GM19455 (cell line): Measurements from ENCODE around the gene HES7.

ENCODE experiments used
- ATAC-seq: cut with Tn5 transposase; IDR thresholded peaks from one replicate; pipeline ENCODE4 v1.9.1; 2021; ENCODE audit not compliant: unreplicated experiment

The HES7 gene

DNA sequence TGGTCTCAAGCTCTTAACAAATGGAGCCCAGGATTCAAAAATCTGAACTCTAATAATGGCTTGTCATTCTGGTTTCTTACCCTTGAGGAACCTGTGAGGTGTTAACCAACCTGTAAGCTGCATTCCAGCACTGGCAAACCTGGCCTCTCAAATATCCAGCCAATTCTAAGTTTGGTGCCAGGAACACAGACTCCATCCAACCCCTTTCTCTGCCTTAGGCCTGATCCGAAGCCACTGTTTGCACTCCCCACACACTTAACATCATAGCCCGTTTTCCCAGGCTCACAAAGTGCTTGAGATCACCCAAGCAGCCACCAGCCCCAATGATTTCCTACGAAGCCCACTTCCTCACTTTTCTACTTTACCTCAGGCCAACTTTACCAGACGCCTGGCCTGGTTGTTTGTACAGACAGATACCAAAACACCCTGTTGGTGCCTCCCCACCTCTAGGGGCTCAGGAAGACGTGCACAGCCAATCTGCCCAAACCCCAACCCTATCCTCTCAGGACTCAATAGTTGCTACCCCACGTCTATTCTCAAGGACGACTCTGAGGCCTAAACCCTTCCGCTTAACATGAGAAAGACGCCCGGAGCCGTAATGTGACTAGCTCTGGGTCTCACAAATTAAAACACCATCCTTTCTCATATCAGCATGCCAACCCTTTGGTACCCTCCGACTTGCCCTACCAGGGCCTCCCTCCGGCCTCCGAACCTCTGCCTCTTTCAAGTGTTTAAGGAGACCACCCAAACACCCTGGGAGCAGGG lies 31.5 kb upstream of the HES7 start:
- ATAC-seq = no peak

DNA sequence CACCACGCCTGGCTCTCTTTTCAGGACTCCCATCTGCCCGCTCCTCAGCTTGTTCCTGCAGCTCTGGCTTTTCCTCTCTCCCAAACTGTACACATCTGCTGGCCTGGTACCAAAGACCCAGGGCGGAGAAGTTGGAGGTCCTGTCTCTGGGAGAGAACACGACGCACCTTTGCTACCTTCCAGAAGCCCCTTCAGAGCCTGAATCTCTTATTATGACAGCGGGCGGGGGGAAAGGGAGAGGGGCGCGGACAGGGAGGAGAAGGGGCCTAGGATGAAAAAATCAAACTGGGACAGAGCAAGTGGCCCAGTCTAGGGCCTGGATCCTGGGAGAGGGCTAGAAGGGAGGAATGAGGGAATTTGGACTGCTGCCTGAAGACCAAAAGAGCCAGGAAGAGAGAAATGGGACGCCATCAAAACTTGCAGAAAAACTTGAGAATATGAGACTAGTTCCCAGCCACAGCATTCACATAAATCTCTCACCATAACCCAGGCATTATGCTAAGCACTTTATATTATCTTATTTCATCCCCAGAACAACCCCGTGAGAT lies 30.8 kb upstream of the HES7 start:
- no peak for ATAC-seq

DNA sequence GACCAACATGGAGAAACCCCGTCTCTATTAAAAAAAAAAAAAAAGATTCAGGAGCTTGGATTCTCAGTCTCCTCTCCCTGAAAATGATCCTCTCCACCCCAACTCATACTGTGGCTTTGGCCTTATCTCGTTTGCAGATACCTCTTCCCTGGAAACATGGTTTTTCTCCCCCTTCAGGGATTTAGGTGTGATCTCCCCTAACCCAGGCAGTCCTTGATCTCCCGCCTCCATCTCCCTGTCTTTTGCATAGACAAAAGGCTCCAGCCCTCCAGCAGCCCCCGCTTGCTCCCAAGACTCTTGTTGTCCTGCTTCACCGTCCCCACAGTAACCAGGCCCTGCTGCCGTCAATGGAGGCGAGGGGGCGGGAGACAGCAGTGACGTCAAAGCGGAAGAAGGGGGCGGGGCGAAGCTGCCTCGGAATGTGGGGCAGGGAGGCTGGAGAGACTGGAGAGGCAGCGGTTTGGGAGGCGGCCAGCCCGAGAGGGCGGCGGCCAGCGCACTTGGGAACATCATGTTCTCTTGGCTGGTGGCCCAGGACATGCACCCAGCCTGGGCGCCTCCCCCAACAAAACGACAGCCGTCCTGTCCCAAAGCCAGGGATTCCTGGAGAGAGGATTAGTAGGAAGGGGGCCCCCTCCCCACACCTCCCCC lies 30.2 kb upstream of the HES7 start:
- no peak for ATAC-seq

- ATAC-seq = no peak
Measured at GRCh38 chr17:8153525-8153956, 29.6 kb upstream of the HES7 start.

GRCh38 chr17:8153031-8153451 lies 29.1 kb upstream of the HES7 start:
- ATAC-seq = no peak

GRCh38 chr17:8152112-8152775 lies 28.3 kb upstream of the HES7 start, which contains the start of gene PER1:
TSS of gene PER1 (minus strand) at chr17:8152404. CDS start at chr17:8150706, 1,698 bp downstream.
- no peak for ATAC-seq

DNA sequence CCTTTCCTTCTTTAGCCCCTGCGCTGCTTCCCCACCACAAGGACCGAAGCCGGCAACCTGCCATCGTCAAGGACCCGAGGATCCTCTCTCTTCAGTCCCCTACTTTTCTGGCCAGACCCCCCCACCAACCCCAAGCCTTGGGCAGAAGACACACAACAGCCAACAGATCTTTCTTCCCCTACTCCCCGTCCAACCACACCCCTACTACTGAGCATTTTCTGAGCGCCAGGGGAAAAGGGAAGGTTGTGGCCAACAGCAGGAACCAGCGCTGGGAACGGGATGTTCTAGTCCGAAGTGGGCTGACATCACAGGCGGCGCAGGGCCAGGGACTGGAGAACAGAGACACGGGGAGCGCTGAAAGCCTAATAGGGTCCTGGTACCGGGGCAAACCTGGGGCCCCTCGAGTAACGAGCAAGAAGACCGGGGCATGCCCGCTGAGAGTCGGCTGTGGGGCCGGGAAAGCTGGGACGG lies 27.8 kb upstream of the HES7 start:
- no peak for ATAC-seq

GRCh38 chr17:8151120-8151640 lies 27.3 kb upstream of the HES7 start:
- peak; percentile 44 for ATAC-seq

GRCh38 chr17:8150194-8151119 lies 26.6 kb upstream of the HES7 start:
- ATAC-seq = no peak

- no peak for ATAC-seq
Measured at GRCh38 chr17:8149419-8150193, 25.7 kb upstream of the HES7 start.

DNA sequence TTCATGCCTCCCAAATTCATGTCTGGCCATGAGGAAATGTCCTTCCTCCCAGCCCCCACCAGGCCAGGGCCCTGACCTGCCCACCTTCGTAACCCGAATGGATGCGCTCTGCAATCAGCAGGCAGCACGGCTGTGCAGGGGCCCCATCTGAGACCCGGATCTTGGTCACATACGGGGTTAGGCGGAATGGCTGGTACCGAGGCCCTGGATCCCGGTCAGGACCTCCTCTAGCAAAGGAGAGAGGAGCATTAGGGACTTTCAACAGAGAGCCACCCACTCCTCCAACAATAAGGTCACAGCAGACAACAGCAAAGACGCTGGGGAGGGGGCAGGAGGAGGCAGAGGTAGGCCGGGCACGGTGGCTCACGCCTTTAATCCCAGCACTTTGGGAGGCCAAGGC lies 24.7 kb upstream of the HES7 start:
- no peak for ATAC-seq

DNA sequence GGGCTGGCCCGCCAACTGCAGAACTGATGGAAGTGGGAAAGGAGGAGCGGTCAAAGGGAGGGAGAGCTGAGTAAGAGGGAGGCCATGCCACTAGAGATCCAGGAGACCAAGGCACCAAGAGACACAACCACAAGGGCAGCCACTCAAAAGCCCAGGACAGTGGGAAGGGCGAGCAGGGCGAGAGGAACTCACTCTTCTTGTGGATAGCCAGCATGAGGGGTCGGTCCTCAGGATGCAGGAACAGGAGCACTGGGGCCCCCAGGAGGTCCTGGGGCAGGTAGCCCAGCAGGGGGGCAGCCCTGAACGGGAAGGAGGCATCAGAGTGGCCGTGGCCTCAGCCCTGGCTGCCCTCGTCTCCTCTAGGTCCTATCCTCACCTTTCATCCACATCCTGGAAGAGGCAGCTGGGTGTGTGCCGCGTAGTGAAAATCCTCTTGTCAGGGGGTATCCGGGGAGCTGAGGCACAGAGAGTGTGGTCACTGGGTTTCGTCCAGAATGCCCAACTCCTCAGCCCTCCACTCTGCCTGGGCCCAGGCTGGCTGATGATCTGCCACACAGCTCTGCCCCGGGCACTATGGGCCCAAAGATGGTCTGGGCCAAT lies 24.0 kb upstream of the HES7 start:
- no peak for ATAC-seq

GRCh38 chr17:8147141-8147804 lies 23.4 kb upstream of the HES7 start:
- ATAC-seq = no peak

GRCh38 chr17:8146381-8147140 lies 22.7 kb upstream of the HES7 start:
- no peak for ATAC-seq

DNA sequence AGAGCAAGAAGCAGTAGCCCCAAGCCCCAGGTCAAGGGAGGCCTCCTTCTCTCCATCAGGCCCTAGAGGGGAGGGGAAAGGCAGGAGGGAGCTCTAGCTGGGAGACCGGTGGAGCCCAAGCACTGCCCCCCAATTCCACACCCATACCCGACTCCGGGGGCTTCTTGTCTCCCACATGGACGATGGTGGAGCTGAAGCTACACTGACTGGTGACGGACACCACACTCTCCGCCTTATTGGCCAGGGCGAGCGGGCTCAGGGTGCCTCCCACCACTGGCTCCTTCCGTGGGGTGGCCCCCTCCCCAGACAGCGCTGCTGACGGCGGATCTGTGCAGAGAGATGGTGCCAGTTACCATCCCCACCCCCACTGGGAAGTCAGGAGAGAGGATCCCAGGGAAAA lies 21.9 kb upstream of the HES7 start:
- no peak for ATAC-seq

GRCh38 chr17:8144401-8145231 lies 20.7 kb upstream of the HES7 start:
- no peak for ATAC-seq
